Activated CD8-positive, alpha-beta memory T cell treated with anti-CD3 and anti-CD28 coated beads for 4 hours (primary cell): Measurements from ENCODE around the gene C4orf17.

ENCODE experiments used
- DNase-seq, 2 donors: peaks; one replicate each; pipeline ENCODE4 v3.0.0-alpha.2; 2020; ENCODE audit warnings: low read depth in 2 of 2

C4orf17 gene

DNA sequence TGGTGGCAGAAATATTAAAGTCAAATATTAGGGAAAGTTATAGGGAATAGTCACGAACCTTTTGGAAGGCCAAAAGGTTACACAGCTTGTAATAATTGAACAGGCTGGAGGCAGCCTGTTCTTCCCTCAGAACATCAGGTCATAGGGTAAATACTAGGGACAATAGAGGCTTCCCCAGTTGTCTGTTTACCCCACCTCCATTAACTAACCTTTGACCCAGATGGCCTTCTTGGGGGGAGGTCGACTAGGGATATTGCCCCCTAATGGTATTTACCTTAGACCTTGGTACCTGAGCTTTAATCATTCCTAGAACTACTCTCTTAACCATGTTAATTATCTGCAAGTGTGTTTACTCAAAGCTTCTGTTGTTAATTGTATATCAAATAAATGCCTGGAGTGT lies 26.0 kb downstream of the C4orf17 start:
- DNase-seq: no peak

- DNase-seq: no peak
Observed at GRCh38 chr4:99537674-99538073, 26.9 kb downstream of the C4orf17 start.

GRCh38 chr4:99540277-99540939 lies 29.6 kb downstream of the C4orf17 start:
- DNase-seq: no peak

- no peak for DNase-seq
Observed at GRCh38 chr4:99552872-99553271, 42.1 kb downstream of the C4orf17 start.

- DNase-seq: peak; percentile 91 to 95
Observed at GRCh38 chr4:99563310-99564186, 52.7 kb downstream of the C4orf17 start, which contains the start of gene TRMT10A. TRMT10A (minus strand) TSS chr4:99564039; CDS start chr4:99559338, 4,701 bp downstream.

- no peak for DNase-seq
Observed at GRCh38 chr4:99564921-99565320, 54.1 kb downstream of the C4orf17 start.

- DNase-seq: no peak
Observed at GRCh38 chr4:99571883-99572282, 61.1 kb downstream of the C4orf17 start.

DNA sequence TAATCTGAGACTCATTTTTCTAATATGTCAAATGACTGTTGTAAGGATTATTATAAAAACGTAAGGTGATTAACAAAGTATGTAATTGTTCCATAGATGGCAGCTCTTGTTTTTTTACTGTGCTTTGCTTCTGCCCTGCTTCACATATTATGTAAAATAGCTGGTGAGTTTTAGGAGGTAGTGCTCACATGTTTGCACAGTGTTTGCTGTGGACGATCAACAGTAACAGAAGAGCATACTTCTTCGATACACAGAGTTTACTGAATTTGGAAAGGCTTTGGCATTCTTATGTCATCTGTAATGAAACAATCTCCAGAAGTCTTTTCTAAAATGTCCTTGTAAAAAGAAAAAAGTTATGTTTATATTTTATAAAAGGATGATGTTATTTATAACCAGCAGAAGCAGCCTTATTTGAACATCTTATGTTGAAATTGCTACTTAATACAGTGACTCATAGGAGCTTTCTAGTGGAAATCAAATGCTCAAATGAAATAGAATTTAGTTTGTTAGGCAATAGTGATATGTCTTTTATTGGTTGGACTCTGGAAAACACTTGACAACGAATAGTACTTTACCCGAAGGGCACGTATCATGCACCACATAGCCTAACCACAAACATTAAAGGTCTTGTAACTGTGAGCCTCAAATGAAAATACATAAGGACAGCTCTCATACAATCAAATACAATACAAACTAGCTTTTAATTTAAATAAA lies 61.9 kb downstream of the C4orf17 start:
- no peak for DNase-seq

- DNase-seq: no peak
Observed at GRCh38 chr4:99573735-99574368, 63.0 kb downstream of the C4orf17 start.

GRCh38 chr4:99574530-99575324 lies 63.9 kb downstream of the C4orf17 start, which contains the start of gene MTTP:
MTTP (plus strand) TSS chr4:99574824; CDS start chr4:99574910, 86 bp downstream.
- no peak for DNase-seq

GRCh38 chr4:99578714-99579113 lies 67.9 kb downstream of the C4orf17 start:
- DNase-seq: no peak

DNA sequence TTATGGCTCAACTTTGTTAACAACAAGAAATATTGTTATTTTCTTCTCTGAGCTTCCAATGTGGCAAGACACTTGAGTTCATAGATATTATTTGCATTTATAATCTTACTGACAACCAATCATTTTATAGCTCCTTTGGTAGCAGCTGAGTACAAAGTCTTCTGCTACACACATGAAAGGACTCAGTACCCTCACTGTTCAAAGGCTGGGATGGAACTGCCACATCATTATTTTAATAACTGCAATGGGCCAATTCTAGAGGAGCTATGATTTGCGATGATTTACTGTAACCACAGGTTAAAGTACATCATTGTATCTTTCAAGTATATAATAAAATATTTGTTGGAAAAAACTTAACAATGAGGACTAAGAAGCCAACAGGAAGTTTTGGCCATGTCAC lies 74.7 kb downstream of the C4orf17 start:
- DNase-seq: no peak

DNA sequence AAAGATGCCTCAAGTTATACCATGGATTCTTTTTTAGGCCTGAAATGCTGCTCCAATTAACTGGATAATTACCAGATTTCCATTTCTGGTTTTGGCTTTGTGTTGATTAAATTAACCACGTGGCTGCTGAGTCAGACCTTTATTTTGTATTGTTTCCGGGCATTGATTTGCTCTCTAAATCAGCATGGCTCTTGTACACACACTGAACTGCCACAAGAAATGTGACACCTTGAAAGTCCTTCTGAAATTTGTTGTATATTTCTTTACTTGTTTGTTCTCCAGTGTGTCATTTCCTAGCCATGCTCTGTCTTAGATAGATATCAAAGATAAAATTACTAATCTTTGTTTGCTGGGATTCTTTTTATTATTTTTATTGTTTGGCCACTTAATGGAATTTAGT lies 75.5 kb downstream of the C4orf17 start:
- DNase-seq: no peak

GRCh38 chr4:99586797-99587196 lies 76.0 kb downstream of the C4orf17 start:
- DNase-seq: no peak

DNA sequence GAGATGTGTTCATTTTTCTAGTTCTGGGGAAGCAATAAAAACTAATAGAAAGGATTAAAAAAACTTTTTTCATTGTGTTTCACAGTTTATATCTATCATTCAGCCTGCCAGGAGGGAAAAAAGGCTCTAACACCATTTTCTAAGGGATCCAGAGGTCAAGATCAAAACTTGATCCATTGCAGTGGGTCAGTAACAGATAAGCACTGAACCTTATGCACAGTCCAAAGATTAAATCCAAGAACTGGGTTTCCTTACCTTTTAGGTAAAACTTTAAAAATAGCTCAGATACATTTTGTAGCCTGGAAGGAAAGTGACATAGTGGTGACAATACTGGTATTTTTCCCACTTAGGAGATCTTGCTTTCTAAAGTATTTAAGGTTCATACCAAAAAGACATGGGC lies 76.5 kb downstream of the C4orf17 start:
- DNase-seq: no peak

DNA sequence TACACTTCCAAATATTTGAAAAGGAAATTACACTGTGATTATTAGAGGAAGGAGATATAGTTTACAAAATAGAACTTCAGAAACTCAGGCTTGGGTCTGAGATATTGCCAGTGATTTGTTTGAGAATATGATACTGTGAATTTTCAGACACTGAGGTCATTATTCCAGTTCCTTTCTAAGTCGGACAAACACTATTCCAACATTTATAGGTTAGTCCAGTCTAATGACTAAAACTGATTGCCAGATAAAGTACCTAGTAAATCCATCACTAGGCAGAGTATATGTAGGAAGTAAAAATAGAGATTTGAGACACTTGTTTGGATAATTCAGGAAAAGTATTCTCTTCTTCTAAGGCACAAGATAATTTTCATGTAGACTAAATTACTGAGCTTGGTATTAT lies 77.0 kb downstream of the C4orf17 start:
- DNase-seq: no peak

DNA sequence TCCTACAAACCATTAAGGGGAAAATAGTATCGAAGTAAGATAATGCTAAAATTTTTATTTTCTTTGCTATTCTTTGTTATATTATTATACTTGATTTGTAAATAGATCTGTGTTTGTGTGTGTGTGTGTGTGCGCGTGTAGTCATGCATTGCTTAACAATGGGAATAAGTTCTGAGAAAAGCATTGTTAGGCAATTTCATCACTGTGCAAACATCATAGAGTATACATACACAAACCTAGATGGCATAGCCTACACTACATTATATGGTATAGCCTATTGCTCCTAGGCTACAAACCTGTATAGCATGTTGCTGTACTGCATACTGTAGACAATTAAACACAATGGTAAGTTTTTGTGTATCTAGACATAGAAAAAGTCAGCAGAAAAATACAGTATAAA lies 80.9 kb downstream of the C4orf17 start:
- no peak for DNase-seq
